ENCODE data around the gene PDCD10.

PDCD10 gene

GRCh38 chr3:167743799-167744198 lies 9.1 kb upstream of the PDCD10 start:
- DNase-seq (ENCODE audit: low read depth) = no peak
- TF ChIP-seq CTCF (IDR thresholded peaks at IDR 0.05; ENCODE audit: low read depth, low read length, missing control alignments) = no peak
- no peak overlapping the region for H3K4me3 ChIP-seq (ENCODE audit: low read depth, low read length)

GRCh38 chr3:167742338-167742737 lies 7.6 kb upstream of the PDCD10 start:
- DNase-seq (ENCODE audit: low read depth) = no peak

GRCh38 chr3:167740961-167741587 lies 6.4 kb upstream of the PDCD10 start:
- peak; percentile 45 for TF ChIP-seq CTCF (IDR thresholded peaks at IDR 0.05; ENCODE audit: low read depth, low read length, missing control alignments)
- peak; percentile 7 for DNase-seq (ENCODE audit: low read depth)
- no peak overlapping the region for H3K4me3 ChIP-seq (ENCODE audit: low read depth, low read length)

More at GRCh38 chr3:167742338-167742737, 7.6 kb upstream of the PDCD10 start:
- TF ChIP-seq CTCF (IDR thresholded peaks at IDR 0.05; ENCODE audit: low read depth, low read length, missing control alignments) = no peak
- H3K4me3 ChIP-seq (ENCODE audit: low read depth, low read length) = no peak overlapping the region

GRCh38 chr3:167739190-167739810 lies 4.6 kb upstream of the PDCD10 start:
- no peak for DNase-seq (ENCODE audit: low read depth)
- no peak for TF ChIP-seq CTCF (IDR thresholded peaks at IDR 0.05; ENCODE audit: low read depth, low read length, missing control alignments)
- H3K4me3 ChIP-seq (ENCODE audit: low read depth, low read length) = no peak overlapping the region

- DNase-seq (ENCODE audit: low read depth) = no peak
- H3K4me3 ChIP-seq (ENCODE audit: low read depth, low read length) = no peak overlapping the region
- TF ChIP-seq CTCF (IDR thresholded peaks at IDR 0.05; ENCODE audit: low read depth, low read length, missing control alignments) = no peak
Measured at GRCh38 chr3:167738037-167738436, 3.3 kb upstream of the PDCD10 start.

- H3K4me3 ChIP-seq (ENCODE audit: low read depth, low read length) = no peak overlapping the region
- TF ChIP-seq CTCF (IDR thresholded peaks at IDR 0.05; ENCODE audit: low read depth, low read length, missing control alignments) = no peak
- DNase-seq (ENCODE audit: low read depth) = no peak
Measured at GRCh38 chr3:167736997-167737396, 2.3 kb upstream of the PDCD10 start.

Data from GM12864 (cell line).